ENCODE results near the gene PRELID3B. TPM values are rescaled to one million over a fixed set of nuclear protein-coding genes. Genes with fewer than 3 reads are reported as not detected.

The PRELID3B gene
- total and polyA plus RNA-seq, 2 of the 13 experiments (the other 11 are each of a cell fraction or from before 2014, with no cell fraction given) = 23.3 to 42.6 TPM

DNA sequence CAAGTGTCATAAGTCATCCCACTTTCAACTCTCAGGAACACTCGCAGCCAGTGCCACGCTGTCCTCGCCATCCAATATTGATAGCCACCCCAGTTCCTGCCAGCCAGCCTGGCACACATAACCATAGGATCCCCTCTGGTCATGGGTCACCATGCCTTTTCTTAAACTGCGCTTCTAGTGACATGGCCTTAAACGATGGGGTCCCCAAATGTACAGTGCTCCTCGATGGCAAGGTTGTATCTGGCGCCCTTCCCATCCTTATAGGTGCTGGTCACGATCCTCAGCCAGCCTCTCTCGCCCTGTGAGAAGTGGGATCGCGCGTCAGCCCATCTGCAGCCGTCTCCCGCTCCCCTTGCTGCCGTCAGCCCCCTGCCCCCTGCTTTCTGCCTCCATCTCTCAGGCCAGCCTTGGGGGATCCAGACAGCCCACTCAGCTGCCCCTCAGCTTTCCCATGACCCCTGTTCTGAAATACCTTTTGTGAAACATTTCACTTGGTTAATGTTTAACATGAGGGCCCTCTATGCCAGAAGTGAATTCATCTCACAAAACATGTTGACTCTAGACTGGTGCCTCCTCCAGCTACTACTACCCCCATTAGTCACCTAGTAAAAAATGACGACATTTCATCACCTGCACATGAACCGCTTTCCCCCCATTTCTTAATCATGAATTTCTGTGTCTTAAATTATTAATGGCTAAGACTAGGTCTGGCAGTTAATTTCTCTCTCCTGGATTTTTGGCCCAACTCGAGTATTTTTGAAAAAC lies 46.9 kb downstream of the PRELID3B start (continued):
- TF ChIP-seq, protein P1, sequence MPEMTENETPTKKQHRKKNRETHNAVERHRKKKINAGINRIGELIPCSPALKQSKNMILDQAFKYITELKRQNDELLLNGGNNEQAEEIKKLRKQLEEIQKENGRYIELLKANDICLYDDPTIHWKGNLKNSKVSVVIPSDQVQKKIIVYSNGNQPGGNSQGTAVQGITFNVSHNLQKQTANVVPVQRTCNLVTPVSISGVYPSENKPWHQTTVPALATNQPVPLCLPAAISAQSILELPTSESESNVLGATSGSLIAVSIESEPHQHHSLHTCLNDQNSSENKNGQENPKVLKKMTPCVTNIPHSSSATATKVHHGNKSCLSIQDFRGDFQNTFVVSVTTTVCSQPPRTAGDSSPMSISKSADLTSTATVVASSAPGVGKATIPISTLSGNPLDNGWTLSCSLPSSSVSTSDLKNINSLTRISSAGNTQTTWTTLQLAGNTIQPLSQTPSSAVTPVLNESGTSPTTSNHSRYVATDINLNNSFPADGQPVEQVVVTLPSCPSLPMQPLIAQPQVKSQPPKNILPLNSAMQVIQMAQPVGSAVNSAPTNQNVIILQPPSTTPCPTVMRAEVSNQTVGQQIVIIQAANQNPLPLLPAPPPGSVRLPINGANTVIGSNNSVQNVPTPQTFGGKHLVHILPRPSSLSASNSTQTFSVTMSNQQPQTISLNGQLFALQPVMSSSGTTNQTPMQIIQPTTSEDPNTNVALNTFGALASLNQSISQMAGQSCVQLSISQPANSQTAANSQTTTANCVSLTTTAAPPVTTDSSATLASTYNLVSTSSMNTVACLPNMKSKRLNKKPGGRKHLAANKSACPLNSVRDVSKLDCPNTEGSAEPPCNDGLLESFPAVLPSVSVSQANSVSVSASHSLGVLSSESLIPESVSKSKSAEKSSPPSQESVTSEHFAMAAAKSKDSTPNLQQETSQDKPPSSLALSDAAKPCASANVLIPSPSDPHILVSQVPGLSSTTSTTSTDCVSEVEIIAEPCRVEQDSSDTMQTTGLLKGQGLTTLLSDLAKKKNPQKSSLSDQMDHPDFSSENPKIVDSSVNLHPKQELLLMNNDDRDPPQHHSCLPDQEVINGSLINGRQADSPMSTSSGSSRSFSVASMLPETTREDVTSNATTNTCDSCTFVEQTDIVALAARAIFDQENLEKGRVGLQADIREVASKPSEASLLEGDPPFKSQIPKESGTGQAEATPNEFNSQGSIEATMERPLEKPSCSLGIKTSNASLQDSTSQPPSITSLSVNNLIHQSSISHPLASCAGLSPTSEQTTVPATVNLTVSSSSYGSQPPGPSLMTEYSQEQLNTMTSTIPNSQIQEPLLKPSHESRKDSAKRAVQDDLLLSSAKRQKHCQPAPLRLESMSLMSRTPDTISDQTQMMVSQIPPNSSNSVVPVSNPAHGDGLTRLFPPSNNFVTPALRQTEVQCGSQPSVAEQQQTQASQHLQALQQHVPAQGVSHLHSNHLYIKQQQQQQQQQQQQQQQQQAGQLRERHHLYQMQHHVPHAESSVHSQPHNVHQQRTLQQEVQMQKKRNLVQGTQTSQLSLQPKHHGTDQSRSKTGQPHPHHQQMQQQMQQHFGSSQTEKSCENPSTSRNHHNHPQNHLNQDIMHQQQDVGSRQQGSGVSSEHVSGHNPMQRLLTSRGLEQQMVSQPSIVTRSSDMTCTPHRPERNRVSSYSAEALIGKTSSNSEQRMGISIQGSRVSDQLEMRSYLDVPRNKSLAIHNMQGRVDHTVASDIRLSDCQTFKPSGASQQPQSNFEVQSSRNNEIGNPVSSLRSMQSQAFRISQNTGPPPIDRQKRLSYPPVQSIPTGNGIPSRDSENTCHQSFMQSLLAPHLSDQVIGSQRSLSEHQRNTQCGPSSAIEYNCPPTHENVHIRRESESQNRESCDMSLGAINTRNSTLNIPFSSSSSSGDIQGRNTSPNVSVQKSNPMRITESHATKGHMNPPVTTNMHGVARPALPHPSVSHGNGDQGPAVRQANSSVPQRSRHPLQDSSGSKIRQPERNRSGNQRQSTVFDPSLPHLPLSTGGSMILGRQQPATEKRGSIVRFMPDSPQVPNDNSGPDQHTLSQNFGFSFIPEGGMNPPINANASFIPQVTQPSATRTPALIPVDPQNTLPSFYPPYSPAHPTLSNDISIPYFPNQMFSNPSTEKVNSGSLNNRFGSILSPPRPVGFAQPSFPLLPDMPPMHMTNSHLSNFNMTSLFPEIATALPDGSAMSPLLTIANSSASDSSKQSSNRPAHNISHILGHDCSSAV (CRISPR knock-in tag; IDR thresholded peaks at IDR 0.05; ENCODE audit: borderline replicate concordance) = no peak
- TF ChIP-seq KDM5B (CRISPR knock-in tag; IDR thresholded peaks at IDR 0.05; ENCODE audit: borderline replicate concordance) (peak; percentile 51; the same call in 1 of the 2 replicates), MED8 (CRISPR knock-in tag; IDR thresholded peaks at IDR 0.05; ENCODE audit: insufficient replicate concordance) (no peak), FOXA1 (IDR thresholded peaks at IDR 0.05) (no peak), FOXA1 (CRISPR knock-in tag; IDR thresholded peaks at IDR 0.05) (peak; percentile 81), CHD2 (IDR thresholded peaks at IDR 0.05; ENCODE audit: low read depth, low read length) (peak; percentile 28; the same call in 1 of the 2 replicates), RARA (CRISPR knock-in tag; IDR thresholded peaks at IDR 0.05) (peak; percentile 81), NFYC (CRISPR knock-in tag; IDR thresholded peaks at IDR 0.05) (no peak), MIER2 (CRISPR knock-in tag; IDR thresholded peaks at IDR 0.05) (no peak)
- TF ChIP-seq, protein P2, sequence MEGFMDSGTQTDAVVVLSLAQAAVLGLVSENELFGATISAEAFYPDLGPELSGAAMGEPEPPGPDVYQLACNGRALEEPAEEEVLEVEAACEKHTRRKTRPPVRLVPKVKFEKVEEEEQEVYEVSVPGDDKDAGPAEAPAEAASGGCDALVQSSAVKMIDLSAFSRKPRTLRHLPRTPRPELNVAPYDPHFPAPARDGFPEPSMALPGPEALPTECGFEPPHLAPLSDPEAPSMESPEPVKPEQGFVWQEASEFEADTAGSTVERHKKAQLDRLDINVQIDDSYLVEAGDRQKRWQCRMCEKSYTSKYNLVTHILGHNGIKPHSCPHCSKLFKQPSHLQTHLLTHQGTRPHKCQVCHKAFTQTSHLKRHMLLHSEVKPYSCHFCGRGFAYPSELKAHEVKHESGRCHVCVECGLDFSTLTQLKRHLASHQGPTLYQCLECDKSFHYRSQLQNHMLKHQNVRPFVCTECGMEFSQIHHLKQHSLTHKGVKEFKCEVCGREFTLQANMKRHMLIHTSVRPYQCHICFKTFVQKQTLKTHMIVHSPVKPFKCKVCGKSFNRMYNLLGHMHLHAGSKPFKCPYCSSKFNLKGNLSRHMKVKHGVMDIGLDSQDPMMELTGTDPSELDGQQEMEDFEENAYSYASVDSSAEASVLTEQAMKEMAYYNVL (CRISPR knock-in tag; IDR thresholded peaks at IDR 0.05; ENCODE audit: borderline replicate concordance) = no peak
- TF ChIP-seq, protein P3, sequence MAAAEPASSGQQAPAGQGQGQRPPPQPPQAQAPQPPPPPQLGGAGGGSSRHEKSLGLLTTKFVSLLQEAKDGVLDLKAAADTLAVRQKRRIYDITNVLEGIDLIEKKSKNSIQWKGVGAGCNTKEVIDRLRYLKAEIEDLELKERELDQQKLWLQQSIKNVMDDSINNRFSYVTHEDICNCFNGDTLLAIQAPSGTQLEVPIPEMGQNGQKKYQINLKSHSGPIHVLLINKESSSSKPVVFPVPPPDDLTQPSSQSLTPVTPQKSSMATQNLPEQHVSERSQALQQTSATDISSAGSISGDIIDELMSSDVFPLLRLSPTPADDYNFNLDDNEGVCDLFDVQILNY (CRISPR knock-in tag; conservative IDR thresholded peaks at IDR 0.05) = no peak
- TF ChIP-seq, protein P4, sequence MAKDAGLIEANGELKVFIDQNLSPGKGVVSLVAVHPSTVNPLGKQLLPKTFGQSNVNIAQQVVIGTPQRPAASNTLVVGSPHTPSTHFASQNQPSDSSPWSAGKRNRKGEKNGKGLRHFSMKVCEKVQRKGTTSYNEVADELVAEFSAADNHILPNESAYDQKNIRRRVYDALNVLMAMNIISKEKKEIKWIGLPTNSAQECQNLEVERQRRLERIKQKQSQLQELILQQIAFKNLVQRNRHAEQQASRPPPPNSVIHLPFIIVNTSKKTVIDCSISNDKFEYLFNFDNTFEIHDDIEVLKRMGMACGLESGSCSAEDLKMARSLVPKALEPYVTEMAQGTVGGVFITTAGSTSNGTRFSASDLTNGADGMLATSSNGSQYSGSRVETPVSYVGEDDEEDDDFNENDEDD (CRISPR knock-in tag; IDR thresholded peaks at IDR 0.05; ENCODE audit: borderline replicate concordance) = no peak
- TF ChIP-seq, protein P5, sequence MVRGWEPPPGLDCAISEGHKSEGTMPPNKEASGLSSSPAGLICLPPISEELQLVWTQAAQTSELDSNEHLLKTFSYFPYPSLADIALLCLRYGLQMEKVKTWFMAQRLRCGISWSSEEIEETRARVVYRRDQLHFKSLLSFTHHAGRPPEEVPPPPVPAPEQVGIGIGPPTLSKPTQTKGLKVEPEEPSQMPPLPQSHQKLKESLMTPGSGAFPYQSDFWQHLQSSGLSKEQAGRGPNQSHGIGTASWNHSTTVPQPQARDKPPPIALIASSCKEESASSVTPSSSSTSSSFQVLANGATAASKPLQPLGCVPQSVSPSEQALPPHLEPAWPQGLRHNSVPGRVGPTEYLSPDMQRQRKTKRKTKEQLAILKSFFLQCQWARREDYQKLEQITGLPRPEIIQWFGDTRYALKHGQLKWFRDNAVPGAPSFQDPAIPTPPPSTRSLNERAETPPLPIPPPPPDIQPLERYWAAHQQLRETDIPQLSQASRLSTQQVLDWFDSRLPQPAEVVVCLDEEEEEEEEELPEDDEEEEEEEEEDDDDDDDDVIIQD (CRISPR knock-in tag; IDR thresholded peaks at IDR 0.05; ENCODE audit: low read depth) = 0 out of 2 replicates have a peak, but pooled peaks have one; percentile 51
- TF ChIP-seq, protein P6, sequence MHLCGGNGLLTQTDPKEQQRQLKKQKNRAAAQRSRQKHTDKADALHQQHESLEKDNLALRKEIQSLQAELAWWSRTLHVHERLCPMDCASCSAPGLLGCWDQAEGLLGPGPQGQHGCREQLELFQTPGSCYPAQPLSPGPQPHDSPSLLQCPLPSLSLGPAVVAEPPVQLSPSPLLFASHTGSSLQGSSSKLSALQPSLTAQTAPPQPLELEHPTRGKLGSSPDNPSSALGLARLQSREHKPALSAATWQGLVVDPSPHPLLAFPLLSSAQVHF (CRISPR knock-in tag; IDR thresholded peaks at IDR 0.05) = no peak

Data from HepG2 (cell line).